A673 (cell line): ENCODE results near the gene TUBA4B. TPM values are rescaled to one million over a fixed set of nuclear protein-coding genes. Genes with fewer than 3 reads are reported as not detected.

ENCODE experiments used
- BruUV-seq: library from RNA; stranded (reverse); fragments of 400-500 nt; replicated peaks from 2 replicates; lab custom pipeline; 2021; lab: Mats Ljungman, UMichigan
- CTCF ChIA-PET: fragments of 300-600 bp; sonication (Branson Sonifier 250); formaldehyde crosslinking; loops from one replicate; lab custom pipeline; 2022; ENCODE audit warnings: antibody characterized with exemption; lab: Charles Lee
- POLR2A ChIA-PET: fragments of 300-600 bp; sonication (Branson Sonifier 250); formaldehyde crosslinking; loops from one replicate; lab custom pipeline; 2022; ENCODE audit warnings: antibody characterized with exemption; ENCODE audit not compliant: low non-redundant PET; lab: Charles Lee
- DNase-seq: peaks from one replicate; pipeline ENCODE4 v3.0.0-alpha.2; 2015; ENCODE audit warnings: low spot score
- H3K27ac ChIP-seq: fragments of 200-600 bp; sonication (generic); 2 replicates; pipeline ENCODE4 v1.5.1; 2016; ENCODE audit warnings: mixed run types, low read depth, mild to moderate bottlenecking, mixed read lengths, antibody characterized with exemption, low read length; ENCODE audit not compliant: poor library complexity, severe bottlenecking
- H3K27me3 ChIP-seq: fragments of 200-600 bp; sonication (generic); replicated peaks from 2 replicates; pipeline ENCODE4 v1.6.1; 2017; ENCODE audit warnings: mixed run types, low read depth, mild to moderate bottlenecking, mixed read lengths, antibody characterized with exemption, low read length; ENCODE audit not compliant: insufficient read depth, poor library complexity
- H3K36me3 ChIP-seq: fragments of 200-600 bp; sonication (generic); 2 replicates; pipeline ENCODE4 v1.6.1; 2016; ENCODE audit warnings: mixed run types, mild to moderate bottlenecking, mixed read lengths, antibody characterized with exemption, low read length; ENCODE audit not compliant: insufficient read depth, poor library complexity, severe bottlenecking
- H3K4me1 ChIP-seq: fragments of 200-600 bp; sonication (generic); 2 replicates; pipeline ENCODE4 v1.6.1; 2017; ENCODE audit warnings: mixed run types, mild to moderate bottlenecking, mixed read lengths, antibody characterized with exemption, low read length; ENCODE audit not compliant: insufficient read depth, poor library complexity, severe bottlenecking
- H3K4me3 ChIP-seq: fragments of 200-600 bp; sonication (generic); 2 replicates; pipeline ENCODE4 v1.5.1; 2016; ENCODE audit warnings: low read depth, mixed run types, mild to moderate bottlenecking, mixed read lengths, low read length; ENCODE audit not compliant: poor library complexity, severe bottlenecking
- H3K9me3 ChIP-seq: fragments of 200-600 bp; sonication (generic); 2 replicates; pipeline ENCODE4 v1.6.1; 2016; ENCODE audit warnings: mixed run types, low read depth, mild to moderate bottlenecking, mixed read lengths, antibody characterized with exemption, low read length; ENCODE audit not compliant: poor library complexity, severe bottlenecking
- CTCF ChIP-seq: fragments of 300-800, 200-600 bp; sonication (generic); conservative IDR thresholded peaks from 2 replicates; pipeline ENCODE4 v1.5.1; 2017; ENCODE audit warnings: low read depth, mild to moderate bottlenecking, antibody characterized with exemption, low read length, moderate library complexity, mixed read lengths
- EZH2 ChIP-seq: fragments of 200-600 bp; sonication (generic); IDR thresholded peaks from 2 replicates; pipeline ENCODE4 v1.6.1; 2017; ENCODE audit warnings: borderline replicate concordance, low read depth, mild to moderate bottlenecking, mixed read lengths, antibody characterized with exemption, low read length; ENCODE audit not compliant: poor library complexity, severe bottlenecking
- intact Hi-C: fragments of 100-400 bp; cut with micrococcal nuclease; formaldehyde crosslinking; loops from one replicate; pipeline ENCODE4 v1.10.0; 2022; ENCODE audit not compliant: unreplicated experiment
- total RNA-seq: library from RNA; stranded (reverse); gene quantifications from 2 replicates; pipeline ENCODE4 v1.2.3, GENCODE V29; 2021

The TUBA4B gene
- total RNA-seq, 1 experiment from 2014 or later, result not detected

GRCh38 chr2:219250049-219250781 is 2.8 kb upstream of the TUBA4B start:
- H3K27ac ChIP-seq, result peak overlapping the region; percentile 87
- ChIA-PET POLR2A (no interaction called here), CTCF (interaction anchor here (0.9 to 1.0 kb wide), 2 partner anchors 27 to 45 kb away, joined by 3 read pairs; no protein-coding TSS in a partner anchor)
- H3K4me1 ChIP-seq, result peaks cover 43% of the 10 kb centered on the region
- H3K9me3 ChIP-seq, result no peaks in the 10 kb centered on the region
- no peak overlapping the region for H3K4me3 ChIP-seq
- no TSS peak for BruUV-seq
- DNase-seq, result no peak
- peaks cover 12% of the 10 kb centered on the region for H3K27me3 ChIP-seq
- TF ChIP-seq CTCF (no peak), EZH2 (no peak)
- intact Hi-C loops, result no loop called here
- peaks cover 10% of the 10 kb centered on the region for H3K36me3 ChIP-seq

DNA sequence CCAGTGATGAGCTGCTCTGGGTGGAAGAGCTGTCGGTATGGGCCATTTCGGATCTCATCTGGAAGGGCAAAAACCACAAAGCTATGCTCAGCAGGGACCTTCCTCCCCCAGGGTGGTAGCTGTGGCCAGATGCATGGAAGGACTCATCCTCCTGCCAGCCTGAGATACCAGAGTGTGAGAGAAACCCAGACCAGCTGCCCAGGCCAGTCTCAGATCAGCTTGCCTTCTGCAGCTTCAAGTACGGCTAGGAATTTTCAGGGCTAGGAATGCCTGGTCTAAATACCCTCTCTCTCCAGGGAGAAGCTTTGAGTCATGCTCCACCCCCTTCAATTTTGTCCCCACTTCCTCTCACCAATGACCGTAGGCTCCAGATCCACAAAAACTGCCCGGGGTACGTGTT is 1.4 kb upstream of the TUBA4B start:
- H3K4me1 ChIP-seq, result peaks cover 37% of the 10 kb centered on the region
- no peaks in the 10 kb centered on the region for H3K9me3 ChIP-seq
- peaks cover 22% of the 10 kb centered on the region for H3K27me3 ChIP-seq
- POLR2A ChIA-PET, result no interaction called here
- CTCF ChIA-PET, result no interaction called here
- intact Hi-C loops, result no loop called here
- H3K36me3 ChIP-seq, result peaks cover 10% of the 10 kb centered on the region
- no peak overlapping the region for H3K27ac ChIP-seq
- TF ChIP-seq CTCF (no peak), EZH2 (no peak)
- no peak for DNase-seq
- no TSS peak for BruUV-seq
- H3K4me3 ChIP-seq, result peak overlapping the region; percentile 71

DNA sequence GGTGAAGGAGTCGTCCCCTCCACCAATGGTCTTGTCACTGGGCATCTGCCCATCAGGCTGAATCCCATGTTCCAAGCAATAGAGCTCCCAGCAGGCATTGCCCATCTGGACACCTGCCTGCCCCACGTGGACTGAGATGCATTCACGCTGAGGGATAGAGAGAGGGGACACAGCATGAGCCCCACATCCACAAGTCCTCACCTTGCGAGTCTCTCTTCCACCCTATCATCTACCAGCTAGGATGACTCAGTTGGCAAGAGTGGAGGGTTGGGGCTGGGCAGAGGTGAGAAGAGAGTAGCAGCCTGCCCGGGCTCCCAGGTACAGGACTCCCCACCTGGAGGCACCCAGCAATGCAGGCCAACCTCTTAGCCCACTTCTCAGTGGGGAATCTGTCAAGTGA is 959 bp upstream of the TUBA4B start:
- no peak overlapping the region for H3K27ac ChIP-seq
- H3K4me3 ChIP-seq, result peak overlapping the region; percentile 71
- ChIA-PET CTCF (interaction anchor here (1.1 kb wide), 1 partner anchor 26 kb away, joined by 10 read pairs; no protein-coding TSS in a partner anchor), POLR2A (no interaction called here)
- H3K9me3 ChIP-seq, result no peaks in the 10 kb centered on the region
- no peak for DNase-seq
- TF ChIP-seq EZH2, result no peak
- TF ChIP-seq CTCF, result no peak
- H3K27me3 ChIP-seq, result peaks cover 22% of the 10 kb centered on the region
- intact Hi-C loops, result no loop called here
- BruUV-seq, result no TSS peak
- H3K36me3 ChIP-seq, result peaks cover 6% of the 10 kb centered on the region
- peaks cover 37% of the 10 kb centered on the region for H3K4me1 ChIP-seq
